GM18868 (cell line): ENCODE results near the gene ADAMTSL3.
"Not testable (repeated sequence)": the region's sequence is repeated elsewhere in the genome, so short reads cannot be mapped to it uniquely, and the experiment has no call there.

Experiments used
- ATAC-seq: cut with Tn5 transposase; IDR thresholded peaks from one replicate; pipeline ENCODE4 v1.9.1; 2021; ENCODE audit warnings: mild to moderate bottlenecking, moderate library complexity; ENCODE audit not compliant: unreplicated experiment

Gene ADAMTSL3

GRCh38 chr15:84003791-84004503, 350.0 kb downstream of the ADAMTSL3 start:
- ATAC-seq = no peak

- no peak for ATAC-seq
Measured at GRCh38 chr15:84006421-84006820, 352.5 kb downstream of the ADAMTSL3 start.

- no peak for ATAC-seq
Measured at GRCh38 chr15:84009616-84010015, 355.7 kb downstream of the ADAMTSL3 start.

DNA sequence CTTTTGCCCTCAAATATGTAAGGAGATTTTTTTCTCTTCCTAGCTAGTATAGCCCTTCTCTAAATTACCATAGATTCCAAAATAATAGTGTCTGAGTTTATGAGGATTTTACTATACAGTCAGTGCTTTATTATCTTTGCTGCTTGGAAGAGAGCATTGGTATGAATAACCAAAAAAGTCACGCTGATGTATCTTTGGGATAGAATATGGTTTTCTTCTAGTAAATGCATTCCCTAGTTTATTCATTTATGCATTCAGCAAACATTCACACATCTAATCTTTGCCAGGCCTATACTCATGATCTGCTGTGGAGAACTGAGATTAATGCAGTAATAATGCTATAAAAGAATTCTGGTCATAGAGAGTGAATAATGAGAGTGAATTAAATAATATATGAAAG, 356.3 kb downstream of the ADAMTSL3 start:
- ATAC-seq = no peak

GRCh38 chr15:84016371-84016770, 362.4 kb downstream of the ADAMTSL3 start:
- ATAC-seq = no peak

GRCh38 chr15:84022516-84022915, 368.6 kb downstream of the ADAMTSL3 start:
- no peak for ATAC-seq

DNA sequence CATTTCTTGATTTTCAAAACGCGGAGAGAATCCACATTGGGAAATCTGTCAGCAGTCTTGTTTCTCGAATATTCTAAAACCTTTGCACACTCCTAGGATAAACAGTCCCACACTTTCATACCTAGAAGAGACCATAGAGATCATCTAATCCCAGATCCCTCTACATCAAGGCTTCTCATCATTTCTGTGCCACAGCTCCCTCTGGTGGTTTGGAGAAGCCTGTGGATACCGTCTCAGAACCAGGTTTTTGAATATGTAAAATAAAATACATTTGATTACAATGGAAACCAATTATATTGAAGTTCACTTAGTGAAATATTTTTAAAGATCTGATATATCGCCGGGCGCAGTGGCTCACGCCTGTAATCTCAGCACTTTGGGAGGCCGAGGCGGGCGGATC, 369.7 kb downstream of the ADAMTSL3 start:
- no peak for ATAC-seq

DNA sequence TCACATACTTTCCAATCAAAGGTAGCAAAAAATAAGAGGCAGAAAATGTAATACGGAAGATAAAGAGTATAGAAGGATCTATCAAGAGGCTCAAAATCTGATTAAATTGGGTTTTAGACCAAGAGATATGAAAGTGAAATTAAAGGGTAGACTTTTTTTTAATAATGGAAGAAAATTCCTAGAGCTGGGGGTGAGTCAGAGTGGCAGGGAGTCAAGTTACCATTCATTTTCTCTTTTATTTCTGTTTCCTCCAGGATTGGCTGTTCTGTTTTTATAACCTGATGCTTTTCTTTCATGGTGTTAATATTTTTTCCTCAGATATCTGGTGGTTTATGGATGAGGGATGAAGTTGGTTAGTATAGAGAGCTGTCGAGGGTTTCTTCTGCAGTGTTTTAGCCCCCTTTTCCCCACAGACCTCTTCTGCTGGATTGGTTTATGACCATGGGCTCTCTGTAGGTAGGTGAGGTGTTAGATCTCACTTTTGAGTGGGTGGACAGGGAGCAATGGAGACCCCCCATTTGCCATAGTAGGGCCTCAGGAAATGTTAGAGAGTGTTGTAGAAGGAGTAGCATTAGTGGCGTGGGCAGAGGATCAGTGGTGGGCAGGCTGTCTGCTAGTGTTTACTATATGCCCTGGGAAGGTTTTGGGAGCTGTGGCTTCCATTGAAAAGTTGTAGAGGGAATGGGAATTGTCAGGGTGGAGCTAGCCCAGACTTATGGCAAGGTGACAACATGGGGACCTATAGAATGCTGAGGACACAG, 380.1 kb downstream of the ADAMTSL3 start:
- ATAC-seq = no peak

DNA sequence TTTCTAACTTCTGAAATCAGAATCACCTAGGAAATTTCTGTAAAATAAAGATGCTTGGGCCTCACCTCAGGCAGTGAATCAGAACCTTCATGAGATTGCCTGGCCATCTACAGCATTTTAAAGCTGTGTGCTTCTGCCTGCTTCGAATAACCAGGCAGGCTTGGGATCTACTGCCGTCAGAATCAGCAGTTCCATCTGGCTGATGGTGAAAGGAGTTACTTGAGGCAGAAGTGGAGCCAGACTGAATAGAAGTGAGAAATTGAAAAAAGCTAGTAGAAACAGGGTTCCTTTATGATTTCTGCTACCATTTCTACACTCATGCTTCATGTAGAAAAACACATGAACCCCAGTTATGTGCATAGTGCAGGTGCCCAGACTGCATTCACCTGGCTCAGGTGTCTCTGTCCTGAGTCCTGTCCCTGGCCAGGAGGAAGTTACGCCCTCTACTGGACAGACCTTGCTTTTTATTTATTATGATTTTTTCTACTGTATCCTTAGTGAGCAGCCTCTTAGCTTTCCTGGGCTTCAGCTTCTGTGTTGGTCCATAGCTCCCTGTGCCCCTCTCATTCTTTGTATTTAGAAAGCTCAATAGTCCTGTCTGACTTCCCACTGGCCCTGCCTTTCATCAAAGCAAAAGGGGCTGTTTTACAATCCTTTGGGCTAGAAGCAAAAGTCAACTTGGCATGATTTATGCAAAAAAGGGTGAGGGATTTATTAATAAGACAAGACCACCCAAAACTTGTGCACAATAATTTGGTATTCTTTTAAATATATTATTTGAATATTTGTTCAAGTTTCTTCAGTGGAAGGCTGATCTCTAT, 380.9 kb downstream of the ADAMTSL3 start:
- ATAC-seq = no peak

DNA sequence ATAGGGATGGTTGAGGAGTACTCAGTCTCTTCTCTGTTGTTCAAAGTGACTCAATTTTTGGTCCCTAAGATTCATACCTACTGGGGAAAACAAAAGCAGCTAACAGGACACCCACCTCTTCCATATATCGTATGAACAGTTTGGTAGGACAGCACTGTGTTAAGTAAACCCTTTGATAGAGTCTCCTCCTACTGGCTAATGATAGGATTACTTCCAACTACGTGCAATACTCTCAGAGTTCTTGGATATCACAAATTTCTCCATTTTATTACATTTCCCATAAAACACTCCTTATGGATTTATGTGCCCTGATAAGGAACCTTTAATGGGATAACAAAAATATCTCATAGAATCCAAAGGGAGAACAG, 381.5 kb downstream of the ADAMTSL3 start:
- peak; percentile 65 for ATAC-seq

DNA sequence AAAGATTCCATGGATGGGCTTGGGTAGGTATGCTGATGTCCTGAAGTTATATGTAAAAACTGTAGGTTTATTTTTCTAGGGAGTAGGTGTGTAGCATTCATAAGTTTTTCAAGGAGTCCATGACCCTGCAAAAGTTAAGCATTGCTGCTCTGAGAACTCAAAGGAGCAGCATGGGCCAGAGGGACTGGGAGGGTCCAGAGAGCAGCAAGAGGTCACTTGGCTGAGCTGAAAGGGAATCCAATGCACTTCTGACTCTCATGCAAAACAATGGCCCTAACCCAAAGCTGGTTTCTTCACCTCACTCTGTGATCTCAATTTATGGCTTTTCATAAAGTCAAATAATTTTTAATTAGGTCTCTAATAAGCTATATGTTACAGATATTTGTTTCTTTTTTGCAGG, 383.4 kb downstream of the ADAMTSL3 start:
- ATAC-seq = no peak

GRCh38 chr15:84042434-84043056, 388.6 kb downstream of the ADAMTSL3 start:
- ATAC-seq = not testable (repeated sequence)

DNA sequence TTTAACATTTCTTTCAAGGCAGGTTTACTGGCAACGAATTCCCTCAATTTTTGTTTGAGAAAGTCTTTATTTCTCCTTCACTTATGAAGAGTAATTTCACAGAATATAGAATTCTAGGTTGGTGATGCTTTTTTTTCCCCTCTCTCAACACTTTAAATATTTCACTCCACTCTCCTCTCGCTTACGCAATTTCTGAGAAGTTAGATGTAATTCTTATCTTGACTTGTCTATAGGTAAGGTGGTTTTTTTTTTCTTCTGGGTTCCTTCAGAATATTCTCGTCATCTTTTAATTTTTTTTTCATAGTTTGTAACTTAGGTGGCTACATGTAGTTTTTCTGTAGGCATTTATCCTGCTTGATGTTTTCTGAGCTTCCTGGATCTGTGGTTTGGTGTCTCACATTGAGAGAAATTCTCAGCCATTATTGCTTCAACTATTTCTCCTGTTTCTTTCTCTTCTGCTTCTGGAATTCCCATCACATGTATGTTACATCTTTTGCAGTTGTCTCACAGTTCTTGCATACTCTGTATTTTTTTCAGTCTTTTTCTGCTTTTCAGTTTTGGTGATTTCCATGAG, 392.2 kb downstream of the ADAMTSL3 start:
- no peak for ATAC-seq

DNA sequence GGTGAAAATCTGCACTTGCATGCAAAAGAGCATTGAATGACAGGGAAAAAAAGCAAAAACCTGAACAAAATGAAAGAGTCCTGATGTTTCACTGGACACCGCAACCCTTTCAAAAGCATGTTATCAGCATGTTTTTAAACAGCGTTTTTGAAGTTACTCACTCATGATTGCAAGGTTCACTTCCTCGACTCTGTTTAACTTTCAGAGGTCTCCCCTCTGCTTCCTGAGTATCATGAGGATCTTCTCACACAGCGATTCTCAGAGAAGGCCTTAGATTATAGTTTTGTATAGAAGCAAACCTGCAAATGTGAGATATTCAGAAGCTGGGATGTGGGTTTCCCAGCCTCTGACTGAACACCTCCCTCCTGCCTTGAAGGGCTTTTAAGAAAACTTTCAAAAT, 395.6 kb downstream of the ADAMTSL3 start:
- ATAC-seq = peak; percentile 70

GRCh38 chr15:84050076-84050475, 396.2 kb downstream of the ADAMTSL3 start:
- no peak for ATAC-seq

GRCh38 chr15:84051146-84051545, 397.2 kb downstream of the ADAMTSL3 start:
- ATAC-seq = not testable (repeated sequence)

- ATAC-seq = not testable (repeated sequence)
Measured at GRCh38 chr15:84054544-84054943, 400.6 kb downstream of the ADAMTSL3 start.

DNA sequence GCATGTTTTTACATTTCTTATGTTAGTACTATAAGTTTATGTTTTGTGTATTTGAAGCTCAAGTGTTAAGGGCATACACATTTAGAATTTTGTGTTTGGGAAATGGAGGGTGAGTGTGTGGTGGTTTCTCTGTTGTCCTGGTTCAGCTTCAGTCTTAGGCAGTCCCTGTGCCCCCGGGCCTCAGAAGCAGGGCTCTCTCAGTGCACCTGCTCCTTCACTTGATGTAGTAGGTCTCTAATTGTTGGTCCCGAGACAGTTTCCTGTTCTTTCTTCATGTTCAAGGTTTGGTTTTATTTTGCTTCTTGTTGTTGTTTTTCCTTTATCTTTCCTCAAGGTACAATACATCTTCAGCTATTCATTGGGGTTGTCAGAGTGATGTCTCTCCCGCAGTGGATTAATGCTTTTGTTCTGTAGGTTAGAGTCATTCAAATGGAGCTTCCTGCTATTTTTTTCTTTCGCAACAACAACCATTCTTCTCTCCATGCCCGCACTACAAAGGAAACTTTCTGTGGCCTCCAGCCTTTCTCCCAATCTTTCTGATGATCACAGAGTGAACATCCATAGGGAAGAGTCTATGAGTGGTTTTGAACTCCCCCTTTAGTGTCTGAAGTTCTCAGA, 403.9 kb downstream of the ADAMTSL3 start:
- no peak for ATAC-seq

DNA sequence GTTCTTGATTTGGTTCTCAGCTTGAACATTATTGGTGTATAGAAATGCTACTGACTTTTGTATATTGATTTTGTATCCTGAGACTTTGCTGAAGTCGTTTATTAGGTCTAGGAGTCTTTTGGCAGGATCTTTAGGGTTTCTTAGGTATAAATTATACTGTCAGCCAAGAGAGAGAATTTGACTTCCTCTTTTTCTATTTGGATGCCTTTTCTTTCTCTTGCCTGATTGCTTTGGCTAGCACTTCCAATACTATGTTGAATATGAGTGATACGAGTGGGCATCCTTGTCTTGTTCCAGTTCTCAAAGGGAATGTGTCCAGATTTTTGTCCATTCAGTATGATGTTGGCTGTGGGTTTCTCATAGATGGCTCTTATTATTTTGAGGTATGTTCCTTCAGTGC, 409.8 kb downstream of the ADAMTSL3 start:
- not testable (repeated sequence) for ATAC-seq

DNA sequence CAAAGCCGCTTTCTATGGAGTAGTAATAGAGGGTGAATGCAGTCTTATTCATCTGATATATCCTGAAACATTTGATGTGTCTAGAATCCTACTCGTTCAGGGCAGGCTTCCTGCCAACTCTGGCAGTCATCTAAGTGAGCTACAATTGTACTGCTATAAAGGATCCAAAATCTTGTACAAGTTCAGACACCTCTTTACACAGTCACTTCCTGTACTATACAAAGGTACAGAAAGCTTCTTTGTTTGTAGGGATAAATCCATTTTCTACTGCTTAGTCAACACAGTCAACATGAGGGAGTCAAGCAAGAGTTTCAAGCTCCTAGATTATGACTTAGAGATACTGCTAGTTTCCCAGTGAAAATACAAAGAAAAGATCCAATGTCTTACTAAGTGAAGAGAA, 414.8 kb downstream of the ADAMTSL3 start:
- ATAC-seq = not testable (repeated sequence)
